CD14-positive monocyte (primary cell): Measurements from ENCODE around the gene SLC6A18. TPM values are rescaled to one million over a fixed set of nuclear protein-coding genes. Genes with fewer than 3 reads are reported as not detected.

ENCODE experiments used
- DNase-seq, 3 donors: peaks; one replicate each; pipeline ENCODE4 v3.0.0-alpha.2; 2011 to 2022
- H2AFZ ChIP-seq: 2 replicates; pipeline ENCODE4 v1.6.0; 2012; ENCODE audit warnings: mild to moderate bottlenecking, low read depth, low read length, inconsistent platforms; ENCODE audit not compliant: insufficient read depth, poor library complexity, severe bottlenecking
- H3K27ac ChIP-seq, 2 donors: 1 replicate in 1 of 2; 2 replicates in 1 of 2; pipeline ENCODE4 v1.5.1; 2012 to 2013; ENCODE audit warnings: low read length in 2 of 2, control low read depth in 1 of 2, inconsistent platforms in 1 of 2, low read depth in 1 of 2, mild to moderate bottlenecking in 1 of 2
- H3K27me3 ChIP-seq, 2 donors: one replicate each; pipeline versions ENCODE4 v1.6.0 to v1.6.1; 2011 to 2013; ENCODE audit warnings: low read length in 2 of 2; ENCODE audit not compliant: control insufficient read depth in 2 of 2, insufficient read depth in 2 of 2
- H3K36me3 ChIP-seq, 2 donors: replicated peaks in 1 of 2; 1 replicate in 1 of 2; 2 replicates in 1 of 2; pipeline versions ENCODE4 v1.5.1 to v1.6.1; 2012 to 2013; ENCODE audit warnings: low read length in 2 of 2, control low read depth in 1 of 2, inconsistent platforms in 1 of 2, mild to moderate bottlenecking in 1 of 2; ENCODE audit not compliant: insufficient read depth in 2 of 2, control insufficient read depth in 1 of 2
- H3K4me1 ChIP-seq, 2 donors: 1 replicate in 1 of 2; 2 replicates in 1 of 2; pipeline versions ENCODE4 v1.5.1 to v1.6.1; 2012 to 2013; ENCODE audit warnings: low read length in 2 of 2, control low read depth in 1 of 2, inconsistent platforms in 1 of 2, mild to moderate bottlenecking in 1 of 2, moderate library complexity in 1 of 2; ENCODE audit not compliant: insufficient read depth in 2 of 2, control insufficient read depth in 1 of 2
- H3K4me2 ChIP-seq: replicated peaks from 2 replicates; pipeline ENCODE3; 2012; ENCODE audit warnings: low read length, moderate library complexity, mild to moderate bottlenecking; ENCODE audit not compliant: poor library complexity, severe bottlenecking; ENCODE audit errors: extremely low read depth
- H3K4me3 ChIP-seq, 3 experiments: fragments of 200-600 bp in 1 of 3; sonication (generic) in 1 of 3; replicated peaks in 1 of 3; 1 replicate in 2 of 3; 2 replicates in 1 of 3; pipeline ENCODE4 v1.5.1; 2011 to 2013; ENCODE audit warnings: low read length in 3 of 3, mild to moderate bottlenecking in 3 of 3, control low read depth in 2 of 3, low read depth in 2 of 3, inconsistent platforms in 1 of 3, moderate library complexity in 1 of 3
- H3K79me2 ChIP-seq: 2 replicates; pipeline ENCODE4 v1.6.0; 2012; ENCODE audit warnings: mild to moderate bottlenecking, control low read depth, inconsistent platforms, low read length, moderate library complexity; ENCODE audit not compliant: insufficient read depth
- H3K9ac ChIP-seq: 2 replicates; pipeline ENCODE4 v1.6.0; 2017; ENCODE audit warnings: low read length, mild to moderate bottlenecking; ENCODE audit not compliant: insufficient read depth, poor library complexity, severe bottlenecking
- H3K9me3 ChIP-seq, 2 donors: replicated peaks in 1 of 2; 1 replicate in 1 of 2; 2 replicates in 1 of 2; pipeline versions ENCODE4 v1.5.1 to v1.6.1; 2012 to 2013; ENCODE audit warnings: low read length in 2 of 2, control low read depth in 1 of 2; ENCODE audit not compliant: control insufficient read depth in 1 of 2, insufficient read depth in 1 of 2
- H4K20me1 ChIP-seq: 2 replicates; pipeline ENCODE4 v1.6.0; 2012; ENCODE audit warnings: mild to moderate bottlenecking, low read length, control low read depth, moderate library complexity; ENCODE audit not compliant: insufficient read depth
- H3K27ac Mint-ChIP-seq, 7 donors: one replicate each; pipeline ENCODE4 v1.8.0; 2020; ENCODE audit warnings: mild to moderate bottlenecking in 7 of 7, mixed read lengths in 7 of 7, moderate library complexity in 6 of 7, inconsistent platforms in 2 of 7
- H3K27me3 Mint-ChIP-seq, 3 donors: one replicate each; pipeline ENCODE4 v1.8.0; 2021 to 2022; ENCODE audit warnings: low read depth in 3 of 3, mild to moderate bottlenecking in 3 of 3, mixed read lengths in 3 of 3, moderate library complexity in 3 of 3, inconsistent platforms in 1 of 3
- H3K36me3 Mint-ChIP-seq, 2 donors: one replicate each; pipeline ENCODE4 v1.8.0; 2020; ENCODE audit warnings: mixed read lengths in 2 of 2, inconsistent platforms in 1 of 2, mild to moderate bottlenecking in 1 of 2
- H3K4me1 Mint-ChIP-seq: one replicate; pipeline ENCODE4 v1.8.0; 2020; ENCODE audit warnings: mild to moderate bottlenecking, mixed read lengths
- H3K4me3 Mint-ChIP-seq, 2 donors: one replicate each; pipeline ENCODE4 v1.8.0; 2020; ENCODE audit warnings: mild to moderate bottlenecking in 2 of 2, mixed read lengths in 2 of 2, moderate library complexity in 1 of 2
- H3K9me3 Mint-ChIP-seq, 7 donors: one replicate each; pipeline ENCODE4 v1.8.0; 2020 to 2022; ENCODE audit warnings: mixed read lengths in 7 of 7, mild to moderate bottlenecking in 6 of 7, moderate library complexity in 6 of 7, inconsistent platforms in 2 of 7
- CTCF ChIP-seq: fragments of 200-600 bp; IDR thresholded peaks from one replicate; pipeline ENCODE4 v1.8.0; 2022; ENCODE audit warnings: antibody characterized with exemption, mild to moderate bottlenecking
- WGBS: methylation state at CpG from one replicate; pipeline ENCODE4 v1.1.5; 2013; ENCODE audit warnings: missing lambda C conversion rate; ENCODE audit not compliant: insufficient coverage; 5-methylcytosine and 5-hydroxymethylcytosine counted together
- intact Hi-C, 2 donors: fragments of 100-400 bp; cut with micrococcal nuclease; formaldehyde crosslinking; loops; one replicate each; pipeline versions ENCODE4 v1.15.0 to v1.15.1; 2023
- polyA plus RNA-seq, 3 donors: library from polyadenylated mRNA; depleted of rRNA in 1 of 3; unstranded in 2 of 3; stranded (reverse) in 1 of 3; fragments of 300-500 nt in 2 of 3; fragments of >200 nt in 1 of 3; fragmentation: Illumina TruSeq in 2 of 3; gene quantifications; 1 replicate in 2 of 3; 2 replicates in 1 of 3; pipeline ENCODE4 v1.2.3, GENCODE V29; 2012 to 2021

SLC6A18 gene
- polyA plus RNA-seq, 3 donors, result not detected

- intact Hi-C loops, result no loop called here
- no peaks in the 10 kb centered on the region for H3K36me3 Mint-ChIP-seq
- Histone ChIP-seq H3K4me3 (no peak overlapping the region), H3K27me3 (no peaks in the 10 kb centered on the region), H3K4me1 (no peaks in the 10 kb centered on the region), H3K36me3 (no peaks in the 10 kb centered on the region), H3K9ac (no peak overlapping the region), H3K27ac (no peak overlapping the region), H3K9me3 (no peaks in the 10 kb centered on the region), H2AFZ (no peak overlapping the region), H4K20me1 (no peaks in the 10 kb centered on the region), H3K4me2 (no peak overlapping the region), H3K79me2 (no peaks in the 10 kb centered on the region)
- H3K27me3 Mint-ChIP-seq, result peaks cover 5 to 17% (median 7%) of the 10 kb centered on the region in 3 donors
- 88% methylated on average over 4 of the region's 8 CpGs for WGBS
- peaks cover 2% of the 10 kb centered on the region for H3K4me1 Mint-ChIP-seq
- H3K4me3 Mint-ChIP-seq, result no peak overlapping the region
- H3K9me3 Mint-ChIP-seq, result no peaks in the 10 kb centered on the region
- no peak for TF ChIP-seq CTCF
- no peak overlapping the region for H3K27ac Mint-ChIP-seq
- DNase-seq, result no peak
Measured at GRCh38 chr5:1187950-1188334, 37.2 kb upstream of the SLC6A18 start.

- Histone ChIP-seq H3K79me2 (no peaks in the 10 kb centered on the region), H3K4me2 (no peak overlapping the region), H2AFZ (no peak overlapping the region), H3K4me3 (no peak overlapping the region), H3K27me3 (no peaks in the 10 kb centered on the region), H3K9me3 (no peaks in the 10 kb centered on the region), H3K9ac (no peak overlapping the region), H4K20me1 (no peaks in the 10 kb centered on the region), H3K4me1 (no peaks in the 10 kb centered on the region), H3K27ac (no peak overlapping the region), H3K36me3 (no peaks in the 10 kb centered on the region)
- Mint-ChIP-seq H3K4me1 (peaks cover 2% of the 10 kb centered on the region), H3K36me3 (no peaks in the 10 kb centered on the region), H3K27me3 (peaks cover 2 to 19% (median 9%) of the 10 kb centered on the region in 3 donors), H3K27ac (no peak overlapping the region), H3K9me3 (no peaks in the 10 kb centered on the region), H3K4me3 (no peak overlapping the region)
- WGBS, result no CpG with 5 or more reads among the region's 6 CpGs
- TF ChIP-seq CTCF, result no peak
- no peak for DNase-seq
- intact Hi-C loops, result no loop called here
Measured at GRCh38 chr5:1188464-1188863, 36.7 kb upstream of the SLC6A18 start.
